ENCODE data around the gene HOXB3. TPM values are rescaled to one million over a fixed set of nuclear protein-coding genes. Genes with fewer than 3 reads are reported as not detected.

HOXB3 gene
- total RNA-seq, 1 experiment from 2014 or later = 151 TPM

- BruUV-seq (replicated peaks) = no TSS peak
- Mint-ChIP-seq H3K27ac (ENCODE audit: unreplicated experiment) (no peak overlapping the region), H3K4me3 (ENCODE audit: low read depth, unreplicated experiment) (no peak overlapping the region), H3K36me3 (ENCODE audit: insufficient read depth, unreplicated experiment) (peaks cover 6% of the 10 kb centered on the region), H3K9me3 (ENCODE audit: low read depth, unreplicated experiment) (no peaks in the 10 kb centered on the region), H3K4me1 (ENCODE audit: low read depth, unreplicated experiment) (peaks cover 16% of the 10 kb centered on the region), H3K27me3 (ENCODE audit: unreplicated experiment) (peaks cover 66% of the 10 kb centered on the region)
- no peak for DNase-seq
- CTCF ChIA-PET = interaction anchor here (0.6 to 1.2 kb wide), 3 partner anchors 12 to 350 kb away, joined by 3 to 4 read pairs (median 3); no protein-coding TSS in a partner anchor
- intact Hi-C loops (cut with micrococcal nuclease; ENCODE audit: unreplicated experiment) = no loop called here
- TF ChIP-seq CTCF (IDR thresholded peaks at IDR 0.05; ENCODE audit: unreplicated experiment) = no peak
Measured at GRCh38 chr17:48520631-48521079, 69.4 kb downstream of the HOXB3 start.

- no TSS peak for BruUV-seq (replicated peaks)
- Mint-ChIP-seq H3K4me3 (ENCODE audit: low read depth, unreplicated experiment) (no peak overlapping the region), H3K9me3 (ENCODE audit: low read depth, unreplicated experiment) (no peaks in the 10 kb centered on the region), H3K27me3 (ENCODE audit: unreplicated experiment) (peaks cover 66% of the 10 kb centered on the region), H3K36me3 (ENCODE audit: insufficient read depth, unreplicated experiment) (peaks cover 6% of the 10 kb centered on the region), H3K27ac (ENCODE audit: unreplicated experiment) (no peak overlapping the region), H3K4me1 (ENCODE audit: low read depth, unreplicated experiment) (peaks cover 16% of the 10 kb centered on the region)
- intact Hi-C loops (cut with micrococcal nuclease; ENCODE audit: unreplicated experiment) = no loop called here
- TF ChIP-seq CTCF (IDR thresholded peaks at IDR 0.05; ENCODE audit: unreplicated experiment) = no peak
- CTCF ChIA-PET = interaction anchor here (0.6 to 1.5 kb wide), 4 partner anchors 12 to 451 kb away, joined by 3 to 5 read pairs (median 4); no protein-coding TSS in a partner anchor
- DNase-seq = no peak
Measured at GRCh38 chr17:48519427-48519826, 70.6 kb downstream of the HOXB3 start.

GRCh38 chr17:48517478-48517877 lies 72.6 kb downstream of the HOXB3 start:
- H3K9me3 Mint-ChIP-seq (ENCODE audit: low read depth, unreplicated experiment) = no peaks in the 10 kb centered on the region
- no peak for TF ChIP-seq CTCF (IDR thresholded peaks at IDR 0.05; ENCODE audit: unreplicated experiment)
- H3K27me3 Mint-ChIP-seq (ENCODE audit: unreplicated experiment) = peaks cover 76% of the 10 kb centered on the region
- DNase-seq = no peak
- BruUV-seq (replicated peaks) = no TSS peak
- peaks cover 6% of the 10 kb centered on the region for H3K36me3 Mint-ChIP-seq (ENCODE audit: insufficient read depth, unreplicated experiment)
- intact Hi-C loops (cut with micrococcal nuclease; ENCODE audit: unreplicated experiment) = no loop called here
- H3K27ac Mint-ChIP-seq (ENCODE audit: unreplicated experiment) = no peak overlapping the region
- peaks cover 9% of the 10 kb centered on the region for H3K4me1 Mint-ChIP-seq (ENCODE audit: low read depth, unreplicated experiment)
- CTCF ChIA-PET = interaction anchor here (2.8 kb wide), 1 partner anchor 12 kb away, joined by 13 read pairs; no protein-coding TSS in a partner anchor
- no peak overlapping the region for H3K4me3 Mint-ChIP-seq (ENCODE audit: low read depth, unreplicated experiment)

- CTCF ChIA-PET = interaction anchor here (0.7 to 2.8 kb wide), 4 partner anchors 9 to 65 kb away, joined by 3 to 13 read pairs (median 5); no protein-coding TSS in a partner anchor
- Mint-ChIP-seq H3K4me3 (ENCODE audit: low read depth, unreplicated experiment) (no peak overlapping the region), H3K9me3 (ENCODE audit: low read depth, unreplicated experiment) (no peaks in the 10 kb centered on the region), H3K27ac (ENCODE audit: unreplicated experiment) (no peak overlapping the region), H3K36me3 (ENCODE audit: insufficient read depth, unreplicated experiment) (no peaks in the 10 kb centered on the region), H3K27me3 (ENCODE audit: unreplicated experiment) (peaks cover 89% of the 10 kb centered on the region), H3K4me1 (ENCODE audit: low read depth, unreplicated experiment) (no peaks in the 10 kb centered on the region)
- BruUV-seq (replicated peaks) = no TSS peak
- intact Hi-C loops (cut with micrococcal nuclease; ENCODE audit: unreplicated experiment) = no loop called here
- no peak for DNase-seq
- TF ChIP-seq CTCF (IDR thresholded peaks at IDR 0.05; ENCODE audit: unreplicated experiment) = no peak
Measured at GRCh38 chr17:48515925-48516900, 73.8 kb downstream of the HOXB3 start.

Measured in Calu3 (cell line).